RKO (cell line): ENCODE results near the gene ACER3.
A peak's percentile ranks its signal among the peaks of the same experiment; 100 is the strongest.
"Not testable (repeated sequence)": the region's sequence is repeated elsewhere in the genome, so short reads cannot be mapped to it uniquely, and the experiment has no call there.

ENCODE experiments used
- DNase-seq: peaks from one replicate; pipeline ENCODE4 v3.0.0-alpha.2; 2016; ENCODE audit warnings: low spot score

ACER3 gene

GRCh38 chr11:77057938-77058474 is 197.3 kb downstream of the ACER3 start:
- no peak for DNase-seq

GRCh38 chr11:77058900-77059299 is 198.2 kb downstream of the ACER3 start:
- DNase-seq: no peak

DNA sequence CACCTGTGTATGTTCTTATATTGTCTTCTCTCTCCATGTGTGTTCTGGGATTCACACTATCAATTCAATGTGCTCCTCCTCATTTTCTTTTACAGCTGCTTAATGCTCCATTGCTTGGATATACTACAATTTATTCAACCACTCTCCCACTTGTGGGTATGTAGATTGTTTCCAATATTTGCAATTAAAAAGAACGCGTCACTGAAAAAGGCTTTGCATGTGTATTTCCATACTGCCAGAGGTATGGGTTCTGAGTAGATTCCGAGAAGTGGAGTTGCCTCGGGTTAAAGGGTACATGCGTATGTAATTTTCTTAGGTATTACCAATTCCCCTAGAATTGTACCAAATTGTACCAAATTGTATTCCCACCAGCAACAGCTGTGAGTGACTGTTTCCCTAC is 199.1 kb downstream of the ACER3 start:
- DNase-seq: no peak

- DNase-seq: no peak
These were observed 199.5 kb downstream of the ACER3 start for GRCh38 chr11:77060234-77060633.

- not testable (repeated sequence) for DNase-seq
These were observed 200.5 kb downstream of the ACER3 start for GRCh38 chr11:77061258-77061657.

DNA sequence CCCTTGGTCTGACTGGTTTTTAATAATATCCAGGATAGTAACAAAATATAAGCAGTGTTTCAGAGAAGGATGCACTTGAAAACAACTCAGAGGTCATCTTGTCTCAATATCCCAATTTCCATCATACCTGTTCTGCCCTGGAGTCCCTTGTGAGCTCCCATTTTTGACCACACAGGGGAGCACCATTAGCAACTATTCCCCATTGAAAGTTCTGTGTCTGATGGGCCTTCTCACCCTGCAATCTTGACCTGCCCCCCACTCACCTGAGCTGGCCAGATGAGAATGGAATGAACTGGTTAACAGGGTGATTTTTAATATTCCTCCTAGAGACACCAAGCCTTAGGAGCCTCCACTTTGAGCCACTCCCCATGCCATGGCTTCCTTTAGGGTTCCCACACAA is 202.2 kb downstream of the ACER3 start:
- no peak for DNase-seq

- no peak for DNase-seq
These were observed 202.7 kb downstream of the ACER3 start for GRCh38 chr11:77063407-77063806.

- DNase-seq: no peak
These were observed 203.1 kb downstream of the ACER3 start for GRCh38 chr11:77063861-77064260.

- no peak for DNase-seq
These were observed 204.0 kb downstream of the ACER3 start for GRCh38 chr11:77064648-77065217.

DNA sequence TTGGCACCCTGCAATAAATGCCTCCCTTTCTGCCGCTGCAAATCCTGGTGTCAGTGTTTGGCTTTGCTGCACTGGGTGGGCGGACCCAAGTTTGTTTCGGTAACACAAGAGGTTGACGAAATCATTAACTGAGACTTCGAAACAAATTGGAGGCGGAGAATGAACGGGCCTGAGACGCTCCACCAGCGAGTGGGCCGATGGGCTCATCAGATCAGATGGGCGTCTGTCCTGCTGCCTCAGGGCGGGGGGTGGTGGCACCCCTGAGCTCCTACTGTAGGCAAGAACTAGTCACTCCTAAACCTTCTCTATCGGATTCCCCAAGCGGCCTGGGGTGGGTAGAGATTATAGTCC is 205.1 kb downstream of the ACER3 start:
- DNase-seq: no peak

GRCh38 chr11:77066229-77067042 is 205.7 kb downstream of the ACER3 start, which contains the start of gene CAPN5:
TSS of gene CAPN5 (plus strand) at chr11:77066971. CDS start at chr11:77084887, 17,916 bp downstream.
- DNase-seq: peak; percentile 89

GRCh38 chr11:77067861-77068443 is 207.2 kb downstream of the ACER3 start:
- no peak for DNase-seq

GRCh38 chr11:77068457-77069335 is 208.0 kb downstream of the ACER3 start:
- DNase-seq: no peak

GRCh38 chr11:77069336-77069968 is 208.7 kb downstream of the ACER3 start:
- DNase-seq: no peak

- no peak for DNase-seq
These were observed 209.4 kb downstream of the ACER3 start for GRCh38 chr11:77069969-77070582.

- DNase-seq: no peak
These were observed 210.4 kb downstream of the ACER3 start for GRCh38 chr11:77071077-77071476.

DNA sequence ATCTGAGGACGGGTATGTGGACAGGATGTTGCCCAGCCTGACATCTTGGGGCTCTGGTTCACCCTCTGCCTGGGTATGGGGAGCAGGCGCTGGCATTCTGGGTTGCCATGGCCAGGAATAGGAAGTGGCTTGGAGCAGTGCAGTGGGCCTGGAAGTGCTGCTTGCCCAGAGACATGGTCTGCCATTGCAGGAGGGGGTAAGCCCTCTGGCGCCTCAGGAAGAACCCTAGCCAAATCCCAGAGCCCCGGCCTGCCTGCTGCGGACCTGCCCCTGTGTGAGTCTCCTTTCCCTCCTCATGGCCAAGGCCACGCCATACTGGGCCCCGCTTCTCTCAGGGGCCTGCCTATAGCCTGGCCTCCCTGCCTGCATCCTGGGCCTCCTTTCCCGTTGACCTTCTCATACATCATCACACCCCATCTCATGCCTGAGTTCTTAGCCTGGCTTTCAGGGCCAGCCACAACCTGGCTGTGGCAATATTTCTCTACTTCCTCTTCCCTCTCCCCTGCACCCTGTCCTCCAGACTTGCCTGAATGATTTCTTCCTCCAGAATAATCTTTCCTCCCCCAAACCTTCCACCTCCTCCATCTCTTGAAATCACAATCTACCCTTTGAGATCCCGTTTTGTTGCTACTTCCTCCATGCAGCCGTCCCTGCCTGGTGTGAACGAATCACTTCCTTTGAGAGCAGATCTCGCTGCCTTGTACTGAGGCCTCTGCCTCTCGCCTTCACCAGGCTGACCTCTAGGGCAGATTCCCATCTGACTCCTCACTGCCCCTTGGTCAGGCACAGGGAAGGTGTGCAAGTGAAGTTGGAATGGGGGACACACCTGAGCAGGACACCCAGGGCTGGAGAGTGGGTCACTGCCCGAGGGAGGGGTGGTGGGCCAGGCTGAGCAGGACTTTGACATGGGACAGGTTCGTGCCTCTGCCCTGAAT is 211.2 kb downstream of the ACER3 start:
- no peak for DNase-seq

DNA sequence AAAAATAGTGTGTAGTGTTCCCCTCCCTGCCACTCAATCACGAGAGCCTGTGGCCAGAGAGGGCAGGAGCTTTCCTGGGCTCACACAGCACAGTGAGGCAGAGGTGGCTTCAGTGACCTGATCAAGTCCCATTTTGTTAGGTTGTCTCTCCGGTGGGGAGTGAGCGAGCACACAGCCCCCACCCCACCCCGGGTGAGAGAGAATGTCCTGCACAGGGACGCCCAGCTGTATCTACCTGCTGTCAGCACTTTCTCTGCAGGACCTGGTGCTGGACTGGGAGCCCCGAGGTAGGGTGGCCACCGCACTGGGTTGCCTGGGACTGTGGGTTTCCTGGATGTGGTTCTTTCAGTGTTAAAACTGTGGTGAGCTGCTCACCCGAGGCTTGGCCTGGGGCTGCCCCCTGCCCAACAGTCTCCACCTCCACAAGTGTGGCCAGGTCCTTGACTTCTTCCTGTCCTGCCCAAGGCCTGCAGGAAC is 212.2 kb downstream of the ACER3 start:
- no peak for DNase-seq

GRCh38 chr11:77073328-77074001 is 212.7 kb downstream of the ACER3 start:
- peak; percentile 40 for DNase-seq
